Lung (tissue), 12 donors: ENCODE results near the gene OS9. TPM values are rescaled to one million over a fixed set of nuclear protein-coding genes. Genes with fewer than 3 reads are reported as not detected.
"Not testable (repeated sequence)": the region's sequence is repeated elsewhere in the genome, so short reads cannot be mapped to it uniquely, and the experiment has no call there.

Source experiments
- ATAC-seq: fragments of 200-7000 bp; cut with Tn5 transposase; one replicate; pipeline ENCODE4 v1.9.1; 2020; ENCODE audit warnings: moderate number of reproducible peaks; ENCODE audit not compliant: insufficient read depth, low FRiP score
- DNase-seq, 3 donors: peaks; one replicate each; pipeline ENCODE4 v3.0.0-alpha.2; 2013 to 2017
- H3K27ac ChIP-seq, 2 donors: one replicate each; pipeline ENCODE4 v1.5.1; 2013; ENCODE audit warnings: mild to moderate bottlenecking in 2 of 2, moderate library complexity in 2 of 2, control low read depth in 1 of 2, inconsistent platforms in 1 of 2, low read depth in 1 of 2, low read length in 1 of 2
- H3K27me3 ChIP-seq, 3 donors: one replicate each; pipeline ENCODE4 v1.5.1; 2013; ENCODE audit warnings: low read length in 2 of 3; ENCODE audit not compliant: control insufficient read depth in 3 of 3, insufficient read depth in 3 of 3
- H3K36me3 ChIP-seq, 4 donors: one replicate each; pipeline ENCODE4 v1.5.1; 2013; ENCODE audit warnings: low read length in 4 of 4, mild to moderate bottlenecking in 1 of 4, moderate library complexity in 1 of 4; ENCODE audit not compliant: control insufficient read depth in 4 of 4, insufficient read depth in 4 of 4
- H3K4me1 ChIP-seq, 5 donors: one replicate each; pipeline ENCODE4 v1.5.1; 2013; ENCODE audit warnings: low read length in 5 of 5, mild to moderate bottlenecking in 2 of 5, moderate library complexity in 1 of 5; ENCODE audit not compliant: control insufficient read depth in 5 of 5, insufficient read depth in 5 of 5
- H3K4me3 ChIP-seq: one replicate; pipeline ENCODE4 v1.5.1; 2013; ENCODE audit warnings: mild to moderate bottlenecking, control low read depth, moderate library complexity
- H3K9ac ChIP-seq, 2 donors: one replicate each; pipeline ENCODE4 v1.5.1; 2013; ENCODE audit warnings: low read length in 2 of 2, control low read depth in 1 of 2; ENCODE audit not compliant: insufficient read depth in 1 of 2
- H3K9me3 ChIP-seq, 4 donors: one replicate each; pipeline ENCODE4 v1.5.1; 2013; ENCODE audit warnings: low read length in 3 of 4, mild to moderate bottlenecking in 1 of 4, moderate library complexity in 1 of 4; ENCODE audit not compliant: control insufficient read depth in 4 of 4, insufficient read depth in 3 of 4
- WGBS, 2 donors: extraction: QIAGEN DNeasy Blood & Tissue Kit; methylation state at CpG; one replicate each; pipeline ENCODE4 v1.1.7; 2013; 5-methylcytosine and 5-hydroxymethylcytosine counted together
- polyA plus RNA-seq, 2 donors: library from polyadenylated mRNA; stranded (reverse); fragments of 200-250 nt; gene quantifications; one replicate each; pipeline ENCODE4 v1.2.1, GENCODE V29; 2013
- total RNA-seq, 2 donors: library from RNA; depleted of rRNA in 1 of 2; stranded (reverse); fragments of >200 nt in 1 of 2; gene quantifications; one replicate each; pipeline ENCODE4 v1.2.1, GENCODE V29; 2014 to 2021
- TF ChIP-seq, protein P1 (sequence below): IDR thresholded peaks from 2 replicates; pipeline ENCODE4 v1.5.1; 2012; ENCODE audit warnings: mild to moderate bottlenecking; ENCODE audit errors: control extremely low read depth, extremely low read depth
- donor health status: control.
- donor health status: control.
- donor health status: Bipolar disorder and iron deficiency.
- donor health status: healthy.
- donor health status: DM: yes; HTN: yes; CAD: no.

Gene OS9
- total and polyA plus RNA-seq, 4 donors = 144 to 356 (median 249) TPM

DNA sequence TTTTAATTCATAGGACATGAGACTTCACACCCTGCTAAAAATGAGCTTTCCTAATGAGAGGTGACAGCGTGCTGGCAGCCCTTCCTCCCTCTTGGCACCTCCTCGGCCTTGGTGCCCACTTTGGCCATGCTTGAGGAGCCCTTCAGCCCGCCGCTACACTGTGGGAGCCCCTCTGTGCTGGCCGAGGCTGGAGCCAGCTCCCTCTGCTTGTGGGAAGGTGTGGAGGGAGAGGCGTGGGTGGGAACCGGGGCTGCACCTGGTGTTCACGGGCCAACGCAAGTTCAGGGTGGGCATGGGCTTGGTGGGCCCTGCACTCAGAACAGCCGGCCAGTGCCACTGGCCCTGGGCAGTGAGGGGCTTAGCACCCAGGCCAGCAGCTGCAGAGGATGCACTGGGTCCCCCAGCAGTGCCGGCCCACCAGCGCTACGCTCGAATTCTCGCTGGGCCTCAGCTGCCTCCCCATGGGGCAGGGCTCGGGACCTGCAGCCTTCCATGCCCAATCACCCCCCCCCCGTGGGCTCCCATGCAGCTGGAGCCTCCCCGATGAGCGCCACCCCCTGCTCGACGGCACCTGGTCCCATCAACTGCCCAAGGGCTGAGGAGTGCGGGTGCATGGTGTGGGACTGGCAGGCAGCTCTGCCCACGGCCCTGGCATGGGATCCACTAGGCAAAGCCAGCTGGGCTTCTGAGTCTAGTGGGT lies 38.2 kb upstream of the OS9 start:
- H3K36me3 ChIP-seq = no peaks in the 10 kb centered on the region
- no peak for ATAC-seq
- peaks cover 0 to 2% (median 0%) of the 10 kb centered on the region in 5 donors for H3K4me1 ChIP-seq
- H3K27ac ChIP-seq = no peak overlapping the region
- H3K9me3 ChIP-seq = peaks cover 0 to 2% (median 0%) of the 10 kb centered on the region in 4 donors
- WGBS, 2 donors = 84 to 88% methylated on average over 23 of the region's 23 CpGs
- no peak overlapping the region for H3K9ac ChIP-seq
- TF ChIP-seq, protein P1, sequence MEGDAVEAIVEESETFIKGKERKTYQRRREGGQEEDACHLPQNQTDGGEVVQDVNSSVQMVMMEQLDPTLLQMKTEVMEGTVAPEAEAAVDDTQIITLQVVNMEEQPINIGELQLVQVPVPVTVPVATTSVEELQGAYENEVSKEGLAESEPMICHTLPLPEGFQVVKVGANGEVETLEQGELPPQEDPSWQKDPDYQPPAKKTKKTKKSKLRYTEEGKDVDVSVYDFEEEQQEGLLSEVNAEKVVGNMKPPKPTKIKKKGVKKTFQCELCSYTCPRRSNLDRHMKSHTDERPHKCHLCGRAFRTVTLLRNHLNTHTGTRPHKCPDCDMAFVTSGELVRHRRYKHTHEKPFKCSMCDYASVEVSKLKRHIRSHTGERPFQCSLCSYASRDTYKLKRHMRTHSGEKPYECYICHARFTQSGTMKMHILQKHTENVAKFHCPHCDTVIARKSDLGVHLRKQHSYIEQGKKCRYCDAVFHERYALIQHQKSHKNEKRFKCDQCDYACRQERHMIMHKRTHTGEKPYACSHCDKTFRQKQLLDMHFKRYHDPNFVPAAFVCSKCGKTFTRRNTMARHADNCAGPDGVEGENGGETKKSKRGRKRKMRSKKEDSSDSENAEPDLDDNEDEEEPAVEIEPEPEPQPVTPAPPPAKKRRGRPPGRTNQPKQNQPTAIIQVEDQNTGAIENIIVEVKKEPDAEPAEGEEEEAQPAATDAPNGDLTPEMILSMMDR = no peak
- no peak for DNase-seq
- no peak overlapping the region for H3K4me3 ChIP-seq
- no peaks in the 10 kb centered on the region for H3K27me3 ChIP-seq

DNA sequence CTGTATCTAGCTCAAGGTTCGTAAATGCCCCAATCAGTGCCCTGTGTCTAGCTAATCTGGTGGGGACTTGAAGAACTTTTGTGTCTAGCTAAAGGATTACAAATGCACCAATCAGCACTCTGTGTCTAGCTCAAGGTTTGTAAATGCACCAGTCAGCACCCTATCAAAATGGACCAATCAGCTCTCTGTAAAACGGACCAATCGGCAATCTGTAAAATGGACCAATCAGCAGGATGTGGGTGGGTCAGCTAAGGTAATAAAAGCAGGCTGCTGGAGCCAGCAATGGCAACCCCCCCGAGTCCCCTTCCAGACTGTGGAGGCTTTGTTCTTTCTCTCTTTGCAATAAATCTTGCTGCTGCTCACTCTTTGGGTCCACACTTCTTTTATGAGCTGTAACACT lies 37.5 kb upstream of the OS9 start:
- DNase-seq, H3K9ac ChIP-seq, H3K4me3 ChIP-seq, H3K4me1 ChIP-seq, H3K27me3 ChIP-seq, ATAC-seq, H3K9me3 ChIP-seq, H3K36me3 ChIP-seq, H3K27ac ChIP-seq: not testable (repeated sequence)
- 87 to 89% methylated on average over 4 of the region's 4 CpGs for WGBS, 2 donors

GRCh38 chr12:57657744-57658143 lies 36.2 kb upstream of the OS9 start:
- Histone ChIP-seq H3K4me1 (peaks cover 0 to 2% (median 0%) of the 10 kb centered on the region in 5 donors), H3K27me3 (no peaks in the 10 kb centered on the region), H3K36me3 (no peaks in the 10 kb centered on the region), H3K4me3 (no peak overlapping the region), H3K27ac (no peak overlapping the region), H3K9ac (no peak overlapping the region), H3K9me3 (peaks cover 0 to 2% (median 0%) of the 10 kb centered on the region in 4 donors)
- DNase-seq (peak; percentile 40 to 80 (median 70)), ATAC-seq (peak; percentile 19)
- TF ChIP-seq, protein P1 = no peak
- WGBS, 2 donors = 43 to 58% methylated on average over 3 of the region's 3 CpGs

GRCh38 chr12:57658890-57659289 lies 35.0 kb upstream of the OS9 start:
- 58 to 59% methylated on average over 3 of the region's 3 CpGs for WGBS, 2 donors

More at GRCh38 chr12:57658890-57659289, 35.0 kb upstream of the OS9 start:
- no peak overlapping the region for H3K9ac ChIP-seq
- no peak overlapping the region for H3K4me3 ChIP-seq
- DNase-seq (no peak), ATAC-seq (no peak)
- no peak overlapping the region for H3K27ac ChIP-seq
- TF ChIP-seq, protein P1 = no peak
- H3K36me3 ChIP-seq = no peaks in the 10 kb centered on the region
- peaks cover 0 to 2% (median 0%) of the 10 kb centered on the region in 5 donors for H3K4me1 ChIP-seq
- peaks cover 0 to 2% (median 0%) of the 10 kb centered on the region in 4 donors for H3K9me3 ChIP-seq
- no peaks in the 10 kb centered on the region for H3K27me3 ChIP-seq
